ENCODE measurements around the gene CNGB1. TPM values are rescaled to one million over a fixed set of nuclear protein-coding genes. Genes with fewer than 3 reads are reported as not detected.
A peak's percentile ranks its signal among the peaks of the same experiment; 100 is the strongest.
"Not testable (repeated sequence)": the region's sequence is repeated elsewhere in the genome, so short reads cannot be mapped to it uniquely, and the experiment has no call there.

The CNGB1 gene
- polyA plus RNA-seq, 12 donors: 0.03 to 10.7 (median 0.12) TPM; not detected in 5

- DNase-seq: no peak
Observed at GRCh38 chr16:57955572-57956188, 15.2 kb downstream of the CNGB1 start.

- no peak for DNase-seq
Observed at GRCh38 chr16:57953857-57954256, 17.1 kb downstream of the CNGB1 start.

- no peak for DNase-seq
Observed at GRCh38 chr16:57952909-57953308, 18.0 kb downstream of the CNGB1 start.

DNA sequence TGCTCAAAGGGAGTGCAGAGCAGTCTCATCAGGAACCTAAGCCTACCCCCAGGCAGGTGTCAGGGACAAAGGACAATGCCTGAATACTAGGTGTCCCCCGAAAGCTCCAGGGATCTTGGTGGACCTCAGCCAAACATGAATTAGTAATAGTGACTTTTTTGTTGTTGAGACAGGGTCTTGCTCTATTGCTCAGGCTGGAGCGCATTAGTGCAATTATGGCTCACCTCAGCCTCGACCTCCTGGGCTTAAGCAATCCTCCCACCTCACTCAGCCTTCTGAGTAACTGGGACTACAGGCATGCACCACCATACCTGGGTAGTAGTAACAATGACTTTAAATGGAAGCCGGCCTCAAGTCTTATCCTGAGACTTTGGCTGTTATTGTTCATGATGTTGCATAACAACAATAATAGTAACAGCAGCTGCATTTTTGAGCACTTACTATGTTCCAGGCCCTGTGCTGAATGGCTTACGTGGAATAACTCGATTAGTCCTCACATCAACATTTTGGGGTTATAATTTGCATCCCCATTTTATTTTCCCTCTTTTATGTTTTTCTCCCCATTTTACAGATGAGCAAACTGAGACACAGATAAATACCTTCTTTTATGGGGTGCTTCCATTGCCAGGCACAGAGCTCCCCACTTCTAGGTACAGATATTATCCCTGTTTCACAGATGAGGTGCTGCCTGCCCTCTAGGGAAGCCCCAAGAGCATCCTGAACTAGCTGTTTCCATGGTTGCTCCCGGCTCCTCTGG is 19.5 kb downstream of the CNGB1 start:
- DNase-seq: no peak

- DNase-seq: no peak
Observed at GRCh38 chr16:57950382-57950781, 20.5 kb downstream of the CNGB1 start.

- no peak for DNase-seq
Observed at GRCh38 chr16:57949595-57950238, 21.2 kb downstream of the CNGB1 start.

DNA sequence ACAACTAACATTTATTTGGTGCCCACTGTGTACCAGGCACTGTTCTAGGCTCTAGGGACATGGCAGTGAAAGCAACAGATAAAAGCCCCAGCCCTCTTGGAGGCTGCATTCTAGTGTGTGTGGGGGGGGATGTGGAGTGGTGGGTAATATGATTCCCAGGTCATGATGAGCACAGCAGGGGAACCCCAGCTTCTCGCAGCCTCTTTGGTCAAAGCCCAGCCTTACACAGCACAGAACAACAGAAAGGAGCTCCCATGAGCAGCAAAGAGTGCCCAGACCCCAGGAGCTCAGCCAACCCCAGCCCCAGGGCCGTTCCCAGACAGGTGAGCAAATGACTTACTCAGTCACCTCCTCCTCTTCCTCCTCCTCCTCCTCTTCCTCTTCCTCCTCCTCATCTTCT is 21.9 kb downstream of the CNGB1 start:
- DNase-seq: no peak

DNA sequence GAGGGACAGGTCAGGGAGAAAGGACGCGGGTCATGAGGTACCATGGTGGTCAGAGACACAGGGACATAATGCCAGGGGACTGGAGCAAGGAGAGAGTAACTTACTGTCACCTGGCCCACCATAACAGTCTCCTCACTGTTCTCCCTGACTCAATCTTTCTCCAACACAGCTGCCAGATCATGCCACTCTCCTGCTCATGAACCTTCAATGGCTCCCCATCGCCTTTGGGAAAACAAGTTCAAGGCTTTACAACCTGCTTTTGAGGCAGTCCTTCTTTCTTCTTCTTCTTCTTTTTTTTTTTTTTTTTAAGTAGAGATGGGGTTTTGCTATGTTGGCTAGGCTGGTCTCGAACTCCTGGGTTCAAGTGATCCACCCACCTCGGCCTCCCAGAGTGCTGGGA is 22.9 kb downstream of the CNGB1 start:
- no peak for DNase-seq

DNA sequence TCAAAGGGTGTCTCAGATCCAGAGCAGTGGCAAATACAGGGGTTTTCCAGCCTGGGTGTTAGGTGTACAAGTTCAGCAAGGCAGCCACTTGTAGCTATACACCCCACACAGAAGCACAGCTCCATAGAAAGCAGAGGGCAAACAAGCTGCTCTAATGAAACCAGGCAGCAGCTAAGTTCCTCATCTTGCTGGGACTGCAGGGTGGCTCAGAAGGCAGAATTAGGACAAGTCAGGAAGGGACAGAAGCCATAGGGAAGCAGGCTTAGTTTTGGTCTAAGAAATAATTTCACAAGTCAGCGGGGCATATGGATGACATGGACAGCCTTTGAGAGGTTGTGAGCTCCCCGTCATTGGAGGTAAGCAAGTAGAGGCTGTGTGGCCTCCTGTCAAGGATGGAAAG is 23.7 kb downstream of the CNGB1 start:
- no peak for DNase-seq

DNA sequence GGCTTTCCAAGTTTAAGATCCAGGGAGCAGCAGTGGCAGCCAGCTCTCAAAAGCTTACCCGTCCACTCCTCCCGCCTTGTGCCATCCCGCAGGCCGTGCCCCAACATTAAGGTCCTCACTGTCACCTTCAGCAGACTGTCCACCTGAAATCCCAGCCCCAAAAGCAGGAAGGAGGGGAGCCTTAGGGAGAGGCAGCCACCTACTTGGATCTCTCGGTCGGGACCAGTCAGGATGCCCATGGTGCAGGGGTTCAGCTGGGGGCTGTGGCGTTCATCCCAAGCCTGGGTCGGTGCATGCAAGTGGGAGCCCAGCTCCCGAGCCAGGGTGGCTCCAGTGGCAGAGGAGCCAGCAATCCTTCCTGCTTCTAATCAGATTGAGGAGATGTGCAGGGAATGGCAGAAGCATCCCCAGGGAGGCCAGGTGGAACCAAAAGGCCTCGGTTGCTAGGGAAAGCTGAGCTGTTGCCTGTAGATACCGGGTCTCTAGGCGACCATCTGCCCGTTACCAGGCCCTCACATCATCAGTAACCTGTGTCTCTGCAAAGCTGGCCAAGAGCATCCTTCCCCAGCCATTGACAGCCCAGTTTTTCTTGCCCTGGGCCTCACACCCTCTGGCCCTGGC is 24.6 kb downstream of the CNGB1 start:
- DNase-seq: no peak

DNA sequence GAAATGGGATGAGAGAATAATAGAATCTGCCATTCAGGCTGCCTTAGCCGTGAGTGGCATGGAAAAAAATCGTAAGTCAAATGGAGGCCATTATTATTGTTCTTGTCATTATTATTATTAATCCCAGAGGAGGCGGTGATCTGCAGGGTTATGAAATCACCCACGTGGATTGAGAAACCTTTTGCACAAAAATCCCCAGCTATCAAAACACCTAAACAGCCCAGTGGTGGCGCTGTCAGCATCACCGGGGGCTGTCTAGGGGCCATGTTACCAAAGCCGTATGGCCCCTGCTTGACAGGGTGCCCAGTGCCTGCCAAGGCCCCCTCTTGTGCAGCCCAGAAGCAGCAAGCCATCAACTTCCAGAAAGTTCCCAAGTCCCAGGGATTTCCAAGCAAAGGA is 25.2 kb downstream of the CNGB1 start:
- no peak for DNase-seq

DNA sequence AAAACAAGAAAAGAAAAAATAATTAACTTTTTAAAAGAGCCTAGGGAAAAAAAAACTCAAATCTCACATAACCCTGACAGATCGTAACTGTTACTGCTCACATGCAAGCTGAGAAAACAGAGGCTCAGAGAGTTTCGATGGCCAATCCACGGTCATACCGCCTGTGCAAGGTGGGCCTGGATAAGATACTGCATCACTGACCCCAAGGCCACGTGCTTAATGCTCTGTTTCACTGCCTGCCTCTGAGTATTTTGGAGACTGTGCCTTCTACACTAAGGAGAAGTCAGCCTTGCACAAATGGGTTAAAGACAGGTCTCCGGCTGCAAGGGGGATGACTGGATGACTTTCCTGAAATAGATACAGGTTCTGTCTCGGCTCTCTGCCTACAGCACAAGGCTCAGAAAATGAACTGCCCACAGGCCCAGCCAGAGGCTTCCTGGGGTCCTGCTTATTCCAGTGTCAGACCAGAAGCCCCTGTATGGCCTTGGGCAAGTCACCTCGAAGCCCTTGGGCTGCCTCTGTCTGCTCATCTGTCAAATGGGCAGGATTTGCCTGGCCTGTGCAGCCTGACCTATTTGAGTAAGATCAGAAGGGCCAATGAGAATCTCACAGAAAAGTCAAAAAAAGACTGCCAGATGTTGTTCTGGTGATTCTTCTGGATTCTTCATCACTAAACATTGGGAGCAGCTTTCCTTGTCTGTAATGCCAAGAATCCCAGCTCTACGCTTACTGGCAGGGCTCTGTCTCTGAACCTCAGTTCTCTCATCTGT is 25.8 kb downstream of the CNGB1 start:
- no peak for DNase-seq

DNA sequence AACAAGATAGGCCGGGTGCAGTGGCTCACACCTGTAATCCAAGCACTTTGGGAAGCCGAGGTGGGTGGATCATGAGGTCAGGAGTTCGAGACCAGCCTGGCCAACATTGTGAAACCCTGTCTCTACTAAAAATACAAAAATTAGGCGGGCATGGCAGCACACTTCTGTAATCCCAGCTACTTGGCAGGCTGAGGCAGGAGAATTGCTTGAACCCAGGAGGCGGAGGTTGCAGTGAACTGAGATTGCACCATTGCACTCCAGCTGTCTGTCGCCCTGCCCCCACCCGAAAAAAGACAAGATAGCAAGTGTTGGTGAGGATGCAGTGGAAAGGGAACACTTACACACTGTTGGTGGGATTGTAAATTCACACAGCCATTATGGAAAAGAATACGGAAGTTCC is 27.5 kb downstream of the CNGB1 start:
- not testable (repeated sequence) for DNase-seq

DNA sequence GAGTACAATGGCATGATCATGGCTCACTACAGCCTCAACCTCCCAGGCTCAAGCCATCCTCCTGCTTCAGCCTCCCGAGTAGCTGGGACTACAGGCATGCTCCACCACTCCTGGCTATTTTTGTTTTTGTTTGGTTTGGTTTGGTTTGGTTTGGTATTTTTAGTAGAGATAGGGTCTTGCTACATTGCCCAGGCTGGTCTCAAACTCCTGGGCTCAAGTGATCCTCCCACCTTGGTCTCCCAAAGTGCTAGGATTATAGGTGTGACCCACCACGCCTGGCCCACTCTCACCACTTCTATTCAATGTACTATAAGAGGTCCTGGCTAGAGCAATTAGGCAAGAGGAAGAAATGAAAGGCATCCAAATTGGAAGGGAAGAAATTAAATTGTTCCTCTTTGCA is 29.0 kb downstream of the CNGB1 start:
- DNase-seq: not testable (repeated sequence)

DNA sequence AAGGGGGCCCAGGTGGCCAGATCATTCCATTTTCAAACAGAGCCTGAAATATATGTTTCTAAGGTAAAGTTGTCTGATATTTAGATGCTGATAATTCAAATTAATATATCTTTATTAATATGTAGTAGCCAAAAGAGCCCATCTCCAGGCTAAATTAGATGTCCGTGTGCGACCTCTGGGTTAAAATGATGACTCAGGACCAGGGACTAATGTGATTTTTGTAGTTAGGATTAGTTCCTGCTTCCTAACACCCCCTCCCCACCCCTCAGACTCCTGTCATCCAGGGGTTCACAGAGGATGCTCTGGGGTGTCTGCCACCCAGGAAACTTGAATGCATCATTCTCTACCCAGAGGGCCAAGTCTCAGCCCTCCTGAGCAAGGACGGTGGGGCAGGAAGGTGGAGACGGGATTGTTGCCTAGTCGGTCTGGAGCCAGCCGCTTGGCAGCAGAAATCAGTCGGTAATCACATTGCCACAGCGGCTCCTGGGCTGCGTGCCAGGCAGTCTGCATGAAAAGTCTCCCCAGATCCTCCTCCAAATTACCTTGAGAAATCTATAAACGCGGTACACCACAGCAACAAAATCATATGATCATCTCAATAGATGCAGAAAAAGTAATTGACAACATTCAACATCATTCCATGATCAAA is 29.8 kb downstream of the CNGB1 start:
- peak; percentile 20 for DNase-seq

GRCh38 chr16:57940382-57940966 is 30.5 kb downstream of the CNGB1 start:
- DNase-seq: no peak

DNA sequence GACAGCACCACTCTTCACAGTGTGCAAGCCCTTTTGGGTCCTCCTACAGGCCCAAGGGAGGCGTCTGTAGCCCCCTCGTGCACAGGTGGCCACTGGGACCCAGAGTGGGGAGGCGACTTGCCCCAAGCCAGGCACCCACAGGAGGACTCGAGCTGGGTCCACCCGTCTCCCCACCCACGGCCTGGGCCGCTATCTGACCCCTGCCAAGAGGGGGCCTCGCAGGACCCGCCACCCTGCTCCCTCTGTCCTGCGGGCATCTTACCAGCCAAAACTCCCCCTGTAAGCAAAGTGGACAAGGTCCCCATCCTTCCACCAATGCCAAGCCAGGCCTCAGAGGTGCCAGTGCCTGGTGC is 31.1 kb downstream of the CNGB1 start:
- DNase-seq: no peak

DNA sequence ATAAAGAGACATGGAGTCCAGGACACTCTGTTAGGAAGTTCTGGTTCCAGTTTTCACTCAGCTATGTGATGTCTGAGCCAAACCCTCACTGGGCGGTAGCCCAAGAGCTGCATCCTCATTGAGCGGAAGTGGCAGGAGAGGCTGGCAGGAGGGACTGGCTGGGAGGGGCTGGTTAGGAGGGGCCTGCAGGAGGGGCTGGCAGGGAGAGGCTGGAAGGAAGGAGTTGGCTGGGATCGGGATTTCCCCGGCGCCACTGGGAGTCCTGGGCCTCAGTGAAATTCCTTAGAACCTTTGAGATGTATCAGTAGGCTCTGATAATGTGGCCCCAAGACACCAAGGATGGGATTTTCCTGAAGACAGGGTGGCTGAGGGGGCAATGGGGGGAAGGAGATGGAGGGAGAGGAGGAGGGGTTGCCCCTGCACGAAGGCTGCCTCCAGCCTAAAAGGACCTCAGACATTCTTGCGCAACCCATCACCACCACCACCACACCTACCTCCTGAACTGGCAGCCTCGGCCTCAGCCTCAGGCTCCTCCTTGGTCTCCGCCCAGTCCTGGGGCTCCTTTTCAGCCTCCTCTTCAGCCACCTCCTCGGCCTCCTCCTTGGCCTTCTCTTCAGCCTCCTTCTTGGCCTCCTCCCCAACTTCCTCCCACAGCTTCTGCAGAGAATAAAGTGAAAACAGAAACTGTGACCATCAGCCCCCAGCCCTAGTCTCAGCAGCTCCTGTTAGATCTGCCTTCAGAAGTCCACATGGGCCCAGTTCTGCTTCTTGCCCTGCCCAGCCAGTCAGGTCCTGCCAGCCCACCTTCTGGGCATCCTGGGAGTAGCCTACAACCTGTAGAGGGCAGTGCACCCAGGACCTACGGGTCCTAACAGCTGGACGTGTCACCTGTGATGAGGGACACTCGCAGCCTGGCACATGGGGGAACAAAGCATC is 31.7 kb downstream of the CNGB1 start:
- peak; percentile 57 for DNase-seq

- DNase-seq: no peak
Observed at GRCh38 chr16:57938484-57938883, 32.4 kb downstream of the CNGB1 start.

- DNase-seq: no peak
Observed at GRCh38 chr16:57937861-57938260, 33.1 kb downstream of the CNGB1 start.

Measured in muscle of arm (tissue), 12 donors.